ENCODE results near the gene PAPPA2. TPM values are rescaled to one million over a fixed set of nuclear protein-coding genes. Genes with fewer than 3 reads are reported as not detected.
A peak's percentile ranks its signal among the peaks of the same experiment; 100 is the strongest.

Gene PAPPA2
- total RNA-seq, 6 donors from 2014 or later: under 0.01 to 2.4 (median 0.45) TPM

- no peak for TF ChIP-seq CTCF (IDR thresholded peaks at IDR 0.05)
- no peak for TF ChIP-seq POLR2AphosphoS5 (IDR thresholded peaks at IDR 0.05)
- no peak for TF ChIP-seq POLR2A (IDR thresholded peaks at IDR 0.05)
- TF ChIP-seq EP300 (IDR thresholded peaks at IDR 0.05): no peak
- no peak overlapping the region for H3K4me3 ChIP-seq
- no peaks in the 10 kb centered on the region for H3K9me3 ChIP-seq
- no peak overlapping the region for H3K27ac ChIP-seq
- WGBS, 2 donors: 58 to 66% methylated on average over 5 of the region's 5 CpGs
- H3K4me1 ChIP-seq: peaks cover 0 to 3% (median 0%) of the 10 kb centered on the region in 4 donors
- ATAC-seq (ENCODE audit: low FRiP score in 2 of 2) (no peak), DNase-seq (no peak)
- no peaks in the 10 kb centered on the region for H3K27me3 ChIP-seq
- H3K36me3 ChIP-seq: no peaks in the 10 kb centered on the region
These were observed 375.5 kb downstream of the PAPPA2 start for GRCh38 chr1:176838276-176838995.

- WGBS, 2 donors: 94 to 98% methylated on average over 4 of the region's 4 CpGs
- Histone ChIP-seq H3K9me3 (no peaks in the 10 kb centered on the region), H3K27ac (no peak overlapping the region), H3K36me3 (no peaks in the 10 kb centered on the region), H3K27me3 (no peaks in the 10 kb centered on the region), H3K4me3 (no peak overlapping the region), H3K4me1 (peaks cover 0 to 4% (median 0%) of the 10 kb centered on the region in 4 donors)
- DNase-seq (no peak), ATAC-seq (ENCODE audit: low FRiP score in 2 of 2) (no peak)
- TF ChIP-seq POLR2A (IDR thresholded peaks at IDR 0.05) (no peak), EP300 (IDR thresholded peaks at IDR 0.05) (no peak), CTCF (IDR thresholded peaks at IDR 0.05) (no peak), POLR2AphosphoS5 (IDR thresholded peaks at IDR 0.05) (no peak)
These were observed 376.2 kb downstream of the PAPPA2 start for GRCh38 chr1:176839216-176839615.

- H3K9me3 ChIP-seq: no peaks in the 10 kb centered on the region
- H3K4me1 ChIP-seq: peaks cover 0 to 4% (median 0%) of the 10 kb centered on the region in 4 donors
- WGBS, 2 donors: 54 to 61% methylated on average over 2 of the region's 2 CpGs
- no peak for TF ChIP-seq EP300 (IDR thresholded peaks at IDR 0.05)
- no peak for TF ChIP-seq CTCF (IDR thresholded peaks at IDR 0.05)
- no peak for TF ChIP-seq POLR2A (IDR thresholded peaks at IDR 0.05)
- TF ChIP-seq POLR2AphosphoS5 (IDR thresholded peaks at IDR 0.05): no peak
- no peaks in the 10 kb centered on the region for H3K27me3 ChIP-seq
- no peak overlapping the region for H3K27ac ChIP-seq
- DNase-seq: no peak
- ATAC-seq (ENCODE audit: low FRiP score in 2 of 2): peak in 1 of 2 donors; percentile 34
- no peaks in the 10 kb centered on the region for H3K36me3 ChIP-seq
- H3K4me3 ChIP-seq: no peak overlapping the region
These were observed 378.3 kb downstream of the PAPPA2 start for GRCh38 chr1:176841238-176841637.

GRCh38 chr1:176843352-176844297 is 380.6 kb downstream of the PAPPA2 start:
- no peaks in the 10 kb centered on the region for H3K9me3 ChIP-seq
- H3K27me3 ChIP-seq: no peaks in the 10 kb centered on the region
- TF ChIP-seq POLR2AphosphoS5 (IDR thresholded peaks at IDR 0.05) (no peak), EP300 (IDR thresholded peaks at IDR 0.05) (no peak), POLR2A (IDR thresholded peaks at IDR 0.05) (no peak), CTCF (IDR thresholded peaks at IDR 0.05) (peak in 3 of 6 experiments; percentile 52 to 65 (median 52))
- H3K4me3 ChIP-seq: no peak overlapping the region
- H3K36me3 ChIP-seq: no peaks in the 10 kb centered on the region
- peak; percentile 56 to 82 for ATAC-seq (ENCODE audit: low FRiP score in 2 of 2)
- peaks cover 0 to 4% (median 0%) of the 10 kb centered on the region in 4 donors for H3K4me1 ChIP-seq
- DNase-seq: no peak
- no peak overlapping the region for H3K27ac ChIP-seq
- 36 to 39% methylated on average over 4 of the region's 4 CpGs for WGBS, 2 donors
